ENCODE measurements around the gene VAMP2. TPM values are rescaled to one million over a fixed set of nuclear protein-coding genes. Genes with fewer than 3 reads are reported as not detected.

The VAMP2 gene
- total RNA-seq, 1 donor from 2014 or later = 97.7 TPM

- ATAC-seq (ENCODE audit: low read depth) = no peak
Measured at GRCh38 chr17:8153031-8153451, 9.7 kb downstream of the VAMP2 start.

GRCh38 chr17:8152112-8152775 is 10.5 kb downstream of the VAMP2 start, which contains the start of gene PER1:
Gene PER1, minus strand, starts transcription at chr17:8152404. Its CDS starts 1,698 bp downstream, at chr17:8150706.
- intact Hi-C loops (cut with micrococcal nuclease) = loop anchor here (10.0 kb wide), 1 partner anchor 467 kb away; the partner anchor contains the start of genes TP53 and WRAP53
- Mint-ChIP-seq H3K36me3 (ENCODE audit: low read depth) (peaks cover 36% of the 10 kb centered on the region), H3K9me3 (no peaks in the 10 kb centered on the region), H3K4me1 (peaks cover 31% of the 10 kb centered on the region), H3K27ac (peak within 1 kb of the TSS; percentile 87), H3K4me3 (peak within 1 kb of the TSS; percentile 90), H3K27me3 (no peaks in the 10 kb centered on the region)
- peak; percentile 13 for ATAC-seq (ENCODE audit: low read depth)
- no peak for TF ChIP-seq CTCF (IDR thresholded peaks at IDR 0.05)
- DNase-seq = peak; percentile 68
- CTCF ChIA-PET = no interaction called here
- POLR2A ChIA-PET = interaction anchor here (0.5 to 15.9 kb wide), 8 partner anchors 13 to 309 kb away, joined by 3 to 385 read pairs (median 5); partner anchors contain the start of genes ALOXE3 and CTC1

More at GRCh38 chr17:8153031-8153451, 9.7 kb downstream of the VAMP2 start:
- TF ChIP-seq CTCF (IDR thresholded peaks at IDR 0.05) = no peak
- H3K4me3 Mint-ChIP-seq = peak overlapping the region; percentile 24
- H3K9me3 Mint-ChIP-seq = no peaks in the 10 kb centered on the region
- DNase-seq = no peak
- peak overlapping the region; percentile 82 for H3K27ac Mint-ChIP-seq
- CTCF ChIA-PET = no interaction called here
- POLR2A ChIA-PET = interaction anchor here (0.8 to 15.9 kb wide), 4 partner anchors 14 to 94 kb away, joined by 3 to 385 read pairs (median 71); no protein-coding TSS in a partner anchor
- H3K4me1 Mint-ChIP-seq = peaks cover 31% of the 10 kb centered on the region
- intact Hi-C loops (cut with micrococcal nuclease) = loop anchor here (10.0 kb wide), 1 partner anchor 468 kb away; the partner anchor contains the start of genes TP53 and WRAP53
- peaks cover 31% of the 10 kb centered on the region for H3K36me3 Mint-ChIP-seq (ENCODE audit: low read depth)
- H3K27me3 Mint-ChIP-seq = no peaks in the 10 kb centered on the region

GRCh38 chr17:8151641-8152111 is 11.1 kb downstream of the VAMP2 start:
- no peak for TF ChIP-seq CTCF (IDR thresholded peaks at IDR 0.05)
- DNase-seq (peak; percentile 38), ATAC-seq (ENCODE audit: low read depth) (no peak)
- ChIA-PET CTCF (interaction anchor here (1.0 kb wide), 1 partner anchor 72 kb away, joined by 4 read pairs; no protein-coding TSS in a partner anchor), POLR2A (interaction anchor here (0.5 to 15.9 kb wide), 16 partner anchors 10 to 308 kb away, joined by 3 to 385 read pairs (median 5); partner anchors contain the start of genes ALOXE3, BORCS6, CTC1 and SLC25A35)
- H3K27me3 Mint-ChIP-seq = no peaks in the 10 kb centered on the region
- H3K27ac Mint-ChIP-seq = peak overlapping the region; percentile 87
- intact Hi-C loops (cut with micrococcal nuclease) = loop anchor here (1.0 to 10.0 kb wide), 2 partner anchors 12 to 467 kb away; partner anchors contain the start of genes TP53 and WRAP53
- peaks cover 42% of the 10 kb centered on the region for H3K36me3 Mint-ChIP-seq (ENCODE audit: low read depth)
- H3K4me3 Mint-ChIP-seq = peak overlapping the region; percentile 90
- no peaks in the 10 kb centered on the region for H3K9me3 Mint-ChIP-seq
- peaks cover 31% of the 10 kb centered on the region for H3K4me1 Mint-ChIP-seq

- peaks cover 31% of the 10 kb centered on the region for H3K4me1 Mint-ChIP-seq
- CTCF ChIA-PET = interaction anchor here (1.0 kb wide), 1 partner anchor 72 kb away, joined by 4 read pairs; no protein-coding TSS in a partner anchor
- no peaks in the 10 kb centered on the region for H3K27me3 Mint-ChIP-seq
- intact Hi-C loops (cut with micrococcal nuclease) = loop anchor here (1.0 to 10.0 kb wide), 2 partner anchors 12 to 466 kb away; partner anchors contain the start of genes TP53 and WRAP53
- no peaks in the 10 kb centered on the region for H3K9me3 Mint-ChIP-seq
- TF ChIP-seq CTCF (IDR thresholded peaks at IDR 0.05) = no peak
- H3K27ac Mint-ChIP-seq = peak overlapping the region; percentile 87
- DNase-seq = peak; percentile 89
- POLR2A ChIA-PET = interaction anchor here (0.7 to 15.9 kb wide), 12 partner anchors 10 to 144 kb away, joined by 3 to 385 read pairs (median 5); partner anchors contain the start of genes BORCS6, CTC1, HES7 and SLC25A35
- peak; percentile 60 for ATAC-seq (ENCODE audit: low read depth)
- H3K36me3 Mint-ChIP-seq (ENCODE audit: low read depth) = peaks cover 47% of the 10 kb centered on the region
- peak overlapping the region; percentile 90 for H3K4me3 Mint-ChIP-seq
Measured at GRCh38 chr17:8151120-8151640, 11.6 kb downstream of the VAMP2 start.

Measured in activated B cell treated with CpG ODN at 0.5 μM for 24 hours (primary cell).